T47D (cell line): ENCODE results near the gene FAF1.

Experiments
- DNase-seq, 2 experiments: peaks; one replicate each; pipeline versions ENCODE4 v3.0.0 to v3.0.0-alpha.2; 2011 to 2012; ENCODE audit warnings: low read depth in 1 of 2, low spot score in 1 of 2
- JUND ChIP-seq: IDR thresholded peaks from 2 replicates; pipeline ENCODE4 v1.6.1; 2012; ENCODE audit warnings: low read depth
- in situ Hi-C: cut with HindIII; loops from 2 replicates; pipeline ENCODE4 v1.10.0; 2016; ENCODE audit warnings: low sequenced_read_pairs, low pct_unique_long_range_greater_than_20kb

FAF1 gene

GRCh38 chr1:50859657-50860056, 100.4 kb downstream of the FAF1 start:
- TF ChIP-seq JUND: no peak
- in situ Hi-C loops: no loop called here
- no peak for DNase-seq

DNA sequence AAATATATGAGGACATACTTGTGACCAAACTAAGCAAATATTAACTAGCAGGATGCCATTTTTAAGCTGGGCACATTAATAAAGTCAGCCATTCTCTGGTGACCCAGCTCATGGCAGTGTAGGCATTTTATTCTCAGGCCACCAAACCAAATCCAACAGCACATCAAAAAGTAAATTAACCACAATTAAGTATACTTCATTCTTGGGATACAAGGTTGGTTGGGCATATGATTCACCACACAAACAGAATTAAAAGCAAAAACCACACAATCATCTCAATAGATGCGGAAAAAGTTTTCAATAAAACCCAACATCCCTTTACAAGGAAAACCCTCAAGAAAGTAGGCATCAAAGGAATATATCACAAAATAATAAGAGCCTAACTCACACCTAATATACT, 101.3 kb downstream of the FAF1 start:
- DNase-seq: no peak
- in situ Hi-C loops: no loop called here
- TF ChIP-seq JUND: no peak

GRCh38 chr1:50857702-50858101, 102.4 kb downstream of the FAF1 start:
- in situ Hi-C loops: no loop called here
- no peak for TF ChIP-seq JUND
- no peak for DNase-seq

- no peak for DNase-seq
- in situ Hi-C loops: no loop called here
- TF ChIP-seq JUND: no peak
Observed at GRCh38 chr1:50853325-50853724, 106.7 kb downstream of the FAF1 start.

DNA sequence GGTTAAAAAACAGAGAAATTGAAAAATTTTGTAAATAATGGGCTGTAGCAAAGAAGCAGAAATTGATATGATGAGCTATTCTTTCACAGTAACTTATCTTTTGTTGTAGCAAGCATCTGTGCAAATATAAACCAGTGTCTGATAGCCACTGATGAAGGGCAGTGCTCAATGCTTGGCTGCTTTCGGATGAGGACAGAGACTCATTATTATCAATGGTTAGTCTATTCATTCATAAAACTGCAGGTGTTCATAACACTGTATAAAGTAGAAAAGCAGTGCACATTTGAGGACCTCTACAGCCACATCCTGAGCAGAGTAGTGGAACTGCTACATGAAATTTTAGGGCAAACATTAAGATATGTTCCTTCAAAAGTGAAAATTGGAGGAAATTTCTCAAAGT, 107.2 kb downstream of the FAF1 start:
- no peak for DNase-seq
- in situ Hi-C loops: no loop called here
- TF ChIP-seq JUND: no peak

DNA sequence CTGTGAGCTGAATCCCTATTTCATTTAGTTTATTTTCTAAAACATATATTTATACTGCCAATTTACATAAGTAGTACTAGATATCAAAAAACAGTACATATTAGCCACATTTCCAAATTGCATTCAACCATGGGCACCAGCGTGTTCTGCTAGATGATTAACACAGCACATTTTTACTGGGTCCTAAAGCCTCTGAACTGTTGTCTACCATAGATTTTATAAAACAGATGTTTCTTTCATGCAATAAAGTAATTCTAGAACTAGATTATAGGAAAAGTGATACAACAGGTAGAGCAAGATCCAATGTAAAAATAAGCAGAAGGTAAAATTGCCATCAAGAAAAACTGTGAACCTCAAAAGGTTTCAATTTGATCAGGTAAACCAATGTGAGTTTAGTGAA, 108.6 kb downstream of the FAF1 start:
- TF ChIP-seq JUND: no peak
- no peak for DNase-seq
- in situ Hi-C loops: no loop called here

- DNase-seq: no peak
- TF ChIP-seq JUND: no peak
- in situ Hi-C loops: no loop called here
Observed at GRCh38 chr1:50851034-50851433, 109.0 kb downstream of the FAF1 start.

GRCh38 chr1:50847303-50847702, 112.8 kb downstream of the FAF1 start:
- in situ Hi-C loops: no loop called here
- no peak for DNase-seq
- no peak for TF ChIP-seq JUND

- DNase-seq: no peak
- no peak for TF ChIP-seq JUND
- in situ Hi-C loops: no loop called here
Observed at GRCh38 chr1:50846224-50846839, 113.7 kb downstream of the FAF1 start.

DNA sequence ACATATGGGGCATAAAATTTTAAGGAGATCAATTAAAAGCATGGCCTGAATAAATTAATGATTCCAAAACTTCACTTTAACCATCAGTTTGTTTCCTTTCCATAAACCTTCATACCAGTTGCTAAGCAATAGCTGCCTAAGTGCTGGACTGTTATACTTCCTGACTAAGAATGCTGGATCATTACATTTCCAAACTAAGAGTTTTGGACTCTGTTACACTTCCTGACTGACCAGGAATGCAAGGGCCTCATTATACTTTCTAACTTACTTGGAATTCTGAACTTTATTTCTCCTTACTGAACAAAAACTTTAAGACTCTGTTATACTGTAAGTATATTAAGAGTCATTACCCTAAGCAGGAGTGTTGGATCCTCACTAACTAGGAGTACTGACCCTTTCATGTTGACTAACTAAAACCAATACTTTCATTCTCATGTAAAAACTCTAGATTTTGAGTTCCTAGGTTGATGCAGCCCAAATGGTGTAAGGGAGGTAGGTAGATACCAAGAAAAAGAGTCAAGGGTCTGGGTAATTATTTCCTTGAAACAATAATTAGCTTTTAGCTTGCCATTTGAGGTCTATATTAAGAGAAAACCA, 118.2 kb downstream of the FAF1 start:
- no peak for TF ChIP-seq JUND
- DNase-seq: no peak
- in situ Hi-C loops: no loop called here

DNA sequence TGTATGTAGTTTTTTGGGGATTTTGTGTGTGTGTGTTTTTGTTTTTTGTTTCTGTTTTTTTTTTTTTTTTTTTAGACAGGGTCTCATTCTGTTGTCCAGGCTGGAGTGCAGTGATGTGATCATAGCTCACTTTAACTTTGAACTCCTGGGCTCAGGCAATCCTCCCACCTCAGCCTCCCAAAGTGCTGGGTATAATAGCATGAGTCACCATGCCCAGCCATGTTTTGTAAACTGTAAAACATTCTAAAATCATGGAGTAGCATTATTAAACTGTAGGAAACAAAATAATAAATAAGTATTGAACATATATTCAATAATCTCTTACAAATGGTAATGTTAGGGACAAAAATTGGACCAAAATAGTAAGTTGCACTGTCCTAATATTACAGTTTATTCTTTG, 124.0 kb downstream of the FAF1 start:
- DNase-seq: no peak
- in situ Hi-C loops: no loop called here
- TF ChIP-seq JUND: no peak

GRCh38 chr1:50833216-50833615, 126.9 kb downstream of the FAF1 start:
- in situ Hi-C loops: no loop called here
- DNase-seq: no peak
- TF ChIP-seq JUND: no peak

- DNase-seq: no peak
- in situ Hi-C loops: no loop called here
- TF ChIP-seq JUND: no peak
Observed at GRCh38 chr1:50832167-50832566, 127.9 kb downstream of the FAF1 start.
